Fibroblast of the aortic adventitia (primary cell): ENCODE measurements around the gene SOS1. TPM values are rescaled to one million over a fixed set of nuclear protein-coding genes. Genes with fewer than 3 reads are reported as not detected.

Experiments used
- DNase-seq: peaks from one replicate; pipeline ENCODE4 v3.0.0-alpha.2; 2010; ENCODE audit warnings: low read depth
- H3K4me3 ChIP-seq: 2 replicates; pipeline ENCODE4 v1.5.1; 2011; ENCODE audit warnings: low read depth, mild to moderate bottlenecking, control low read depth, low read length, moderate library complexity
- CTCF ChIP-seq: IDR thresholded peaks from 2 replicates; pipeline ENCODE4 v1.5.1; 2011; ENCODE audit warnings: mild to moderate bottlenecking, low read length, control low read depth, inconsistent platforms; ENCODE audit not compliant: insufficient read depth
- total RNA-seq: library from RNA; depleted of rRNA; stranded (reverse); fragments of >200 nt; gene quantifications from 2 replicates; pipeline ENCODE4 v1.2.3, GENCODE V29; 2012; ENCODE audit warnings: low replicate concordance

SOS1 gene
- total RNA-seq, 1 donor, result 27.9 TPM

- DNase-seq, result no peak
- no peak for TF ChIP-seq CTCF
- H3K4me3 ChIP-seq, result no peak overlapping the region
Measured at GRCh38 chr2:38948387-38948882, 172.4 kb downstream of the SOS1 start.

- TF ChIP-seq CTCF, result peak; percentile 71
- H3K4me3 ChIP-seq, result no peak overlapping the region
- DNase-seq, result peak; percentile 76
Measured at GRCh38 chr2:38947241-38948239, 173.3 kb downstream of the SOS1 start.

- H3K4me3 ChIP-seq, result no peak overlapping the region
- TF ChIP-seq CTCF, result no peak
- no peak for DNase-seq
Measured at GRCh38 chr2:38945911-38946310, 174.9 kb downstream of the SOS1 start.

- DNase-seq, result no peak
- TF ChIP-seq CTCF, result no peak
Measured at GRCh38 chr2:38945372-38945771, 175.5 kb downstream of the SOS1 start.

GRCh38 chr2:38943784-38944183, 177.1 kb downstream of the SOS1 start:
- TF ChIP-seq CTCF, result no peak
- no peak overlapping the region for H3K4me3 ChIP-seq
- DNase-seq, result no peak

More at GRCh38 chr2:38945372-38945771, 175.5 kb downstream of the SOS1 start:
- H3K4me3 ChIP-seq, result no peak overlapping the region

- no peak overlapping the region for H3K4me3 ChIP-seq
- TF ChIP-seq CTCF, result no peak
- DNase-seq, result no peak
Measured at GRCh38 chr2:38940746-38941145, 180.1 kb downstream of the SOS1 start.
